ENCODE measurements around the gene SNX11. TPM values are rescaled to one million over a fixed set of nuclear protein-coding genes. Genes with fewer than 3 reads are reported as not detected.

Gene SNX11
- total RNA-seq, 1 experiment from 2014 or later, result 28.1 TPM

DNA sequence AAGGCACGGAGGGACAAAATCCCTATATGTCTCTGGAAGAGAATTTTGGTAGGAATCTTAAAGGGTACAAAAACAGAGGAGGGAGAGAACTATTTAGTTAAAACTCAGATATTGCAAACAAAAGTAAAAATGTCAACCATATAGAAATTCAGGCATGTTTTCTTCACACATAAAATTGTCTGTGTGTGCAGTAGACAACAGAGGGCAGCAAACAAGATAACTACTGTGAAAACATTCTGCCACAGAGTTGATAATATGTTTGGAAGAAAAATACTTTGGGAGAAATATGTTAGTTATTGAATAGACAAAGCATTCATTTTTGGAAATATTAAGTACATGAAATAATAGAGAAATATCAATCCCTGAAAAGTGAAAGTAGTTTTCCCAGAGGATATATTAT is 56.2 kb downstream of the SNX11 start:
- no peak for DNase-seq (ENCODE audit: low read depth, low spot score)
- intact Hi-C loops (cut with micrococcal nuclease; ENCODE audit: unreplicated experiment) (no loop called here), in situ Hi-C loops (cut with HindIII; ENCODE audit: low pct_unique_long_range_greater_than_20kb, low sequenced_read_pairs) (no loop called here)
- no peak for TF ChIP-seq POLR2AphosphoS5 (IDR thresholded peaks at IDR 0.05; ENCODE audit: low read depth, low read length)
- no peak for TF ChIP-seq TCF7L2 (IDR thresholded peaks at IDR 0.05; ENCODE audit: low read depth, low read length)
- peak; percentile 34; the same call in 1 of the 2 replicates for TF ChIP-seq CTCF (IDR thresholded peaks at IDR 0.05)
- no peak for TF ChIP-seq REST (IDR thresholded peaks at IDR 0.05; ENCODE audit: insufficient read depth in 1 of 2, low read depth in 2 of 2, low read length in 1 of 2)
- no peak for TF ChIP-seq SIN3A (IDR thresholded peaks at IDR 0.05; ENCODE audit: borderline replicate concordance, insufficient read depth, low read depth, low read length)
- Histone ChIP-seq H3K4me3 (ENCODE audit: low read depth in 2 of 2, low read length in 2 of 2) (no peak overlapping the region), H3K27ac (ENCODE audit: low read length) (no peak overlapping the region), H3K27me3 (ENCODE audit: control insufficient read depth, insufficient read depth, low read length) (0 out of 2 replicates have a peak, but pooled peaks cover 2% of the 10 kb centered on the region), H3K36me3 (ENCODE audit: control insufficient read depth, insufficient read depth, low read length) (no peaks in the 10 kb centered on the region), H3K9me3 (ENCODE audit: control insufficient read depth, insufficient read depth, low read depth, low read length) (no peaks in the 10 kb centered on the region), H3K4me1 (ENCODE audit: control insufficient read depth, insufficient read depth, low read length) (peaks cover 11% of the 10 kb centered on the region)
- no TSS peak for BruUV-seq (replicated peaks)
- ChIA-PET POLR2A (no interaction called here), CTCF (no interaction called here)
- ATAC-seq, result no peak

DNA sequence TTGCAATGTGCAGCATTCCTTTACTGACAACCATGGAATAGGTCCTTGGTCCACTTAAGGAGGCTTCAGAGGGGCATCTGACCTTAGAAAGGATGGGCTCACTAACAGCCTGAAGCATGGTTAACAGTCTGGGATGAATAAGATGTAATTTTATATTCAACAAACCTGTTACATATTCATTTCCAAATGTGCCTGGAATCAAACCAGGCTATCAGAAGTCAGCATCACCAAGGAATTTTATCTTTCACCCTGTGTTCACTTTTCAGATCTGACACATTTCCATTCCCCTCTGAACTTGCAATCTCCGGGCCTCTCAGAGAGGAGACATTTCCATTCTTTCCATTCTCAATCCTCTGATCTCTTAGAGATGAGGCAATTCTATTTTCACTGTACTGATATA is 62.4 kb downstream of the SNX11 start:
- CTCF ChIA-PET, result no interaction called here
- H3K4me3 ChIP-seq (ENCODE audit: low read depth in 2 of 2, low read length in 2 of 2), result no peak overlapping the region
- no peak for TF ChIP-seq CTCF (IDR thresholded peaks at IDR 0.05)
- TF ChIP-seq REST (IDR thresholded peaks at IDR 0.05; ENCODE audit: insufficient read depth in 1 of 2, low read depth in 2 of 2, low read length in 1 of 2), result no peak
- no peak for TF ChIP-seq SIN3A (IDR thresholded peaks at IDR 0.05; ENCODE audit: borderline replicate concordance, insufficient read depth, low read depth, low read length)
- no peak for TF ChIP-seq POLR2AphosphoS5 (IDR thresholded peaks at IDR 0.05; ENCODE audit: low read depth, low read length)
- TF ChIP-seq TCF7L2 (IDR thresholded peaks at IDR 0.05; ENCODE audit: low read depth, low read length), result no peak
- POLR2A ChIA-PET, result no interaction called here
- peaks cover 2% of the 10 kb centered on the region; the same call in 1 of the 2 replicates for H3K27me3 ChIP-seq (ENCODE audit: control insufficient read depth, insufficient read depth, low read length)
- DNase-seq (ENCODE audit: low read depth, low spot score) (no peak), ATAC-seq (no peak)
- no peaks in the 10 kb centered on the region for H3K36me3 ChIP-seq (ENCODE audit: control insufficient read depth, insufficient read depth, low read length)
- intact Hi-C loops (cut with micrococcal nuclease; ENCODE audit: unreplicated experiment) (no loop called here), in situ Hi-C loops (cut with HindIII; ENCODE audit: low pct_unique_long_range_greater_than_20kb, low sequenced_read_pairs) (no loop called here)
- H3K9me3 ChIP-seq (ENCODE audit: control insufficient read depth, insufficient read depth, low read depth, low read length), result no peaks in the 10 kb centered on the region
- H3K4me1 ChIP-seq (ENCODE audit: control insufficient read depth, insufficient read depth, low read length), result no peaks in the 10 kb centered on the region
- H3K27ac ChIP-seq (ENCODE audit: low read length), result no peak overlapping the region
- no TSS peak for BruUV-seq (replicated peaks)

Small RNA genes lying within 50 kb of the gene (microRNA-seq; reads per million reads assigned to microRNA genes)
- gene MIR1203 (ENCODE audit: unreplicated experiment), result not detected

Other genes with a start within 250 kb of the SNX11 start
- 25.6 TPM for gene SP2, start 211.5 kb upstream of the SNX11 start, total RNA-seq (2021; ENCODE audit: unreplicated experiment)
- 20.1 TPM for gene PNPO, start 166.2 kb upstream of the SNX11 start, total RNA-seq (2021; ENCODE audit: unreplicated experiment)
- gene PRR15L, start 149.9 kb upstream of the SNX11 start, total RNA-seq (2021; ENCODE audit: unreplicated experiment), result 0.18 TPM
- 193 TPM for gene CDK5RAP3, start 136.7 kb upstream of the SNX11 start, total RNA-seq (2021; ENCODE audit: unreplicated experiment)
- 5.4 TPM for gene COPZ2, start 70.0 kb upstream of the SNX11 start, total RNA-seq (2021; ENCODE audit: unreplicated experiment)
- 210 TPM for gene NFE2L1, start 59.4 kb upstream of the SNX11 start, total RNA-seq (2021; ENCODE audit: unreplicated experiment)
- gene CBX1, start 6.3 kb upstream of the SNX11 start, total RNA-seq (2021; ENCODE audit: unreplicated experiment), result 157 TPM